Hepatocyte (in vitro differentiated cells): ENCODE data around the gene RAN. TPM values are rescaled to one million over a fixed set of nuclear protein-coding genes. Genes with fewer than 3 reads are reported as not detected.

Source experiments
- DNase-seq: peaks from one replicate; pipeline ENCODE4 v3.0.0-alpha.2; 2016; ENCODE audit warnings: low spot score
- H2AFZ ChIP-seq: fragments of 200-600 bp; sonication (generic); 2 replicates; pipeline ENCODE4 v1.6.0; 2016; ENCODE audit warnings: antibody characterized with exemption, mild to moderate bottlenecking
- H3K27ac ChIP-seq: fragments of 200-600 bp; sonication (generic); 2 replicates; pipeline ENCODE4 v1.5.1; 2016; ENCODE audit warnings: mild to moderate bottlenecking
- H3K27me3 ChIP-seq: fragments of 200-600 bp; sonication (generic); 2 replicates; pipeline ENCODE4 v1.6.1; 2016
- H3K36me3 ChIP-seq: fragments of 200-600 bp; sonication (generic); replicated peaks from 2 replicates; pipeline ENCODE4 v1.5.1; 2016; ENCODE audit warnings: low read depth; ENCODE audit not compliant: insufficient read depth
- H3K4me1 ChIP-seq: fragments of 200-600 bp; sonication (generic); 2 replicates; pipeline ENCODE4 v1.5.1; 2016; ENCODE audit warnings: mild to moderate bottlenecking, moderate library complexity; ENCODE audit not compliant: insufficient read depth
- H3K4me2 ChIP-seq: fragments of 200-600 bp; sonication (generic); 2 replicates; pipeline ENCODE4 v1.6.0; 2016
- H3K4me3 ChIP-seq: fragments of 200-600 bp; sonication (generic); 2 replicates; pipeline ENCODE4 v1.5.1; 2016; ENCODE audit warnings: mild to moderate bottlenecking
- H3K79me2 ChIP-seq: fragments of 200-600 bp; sonication (generic); 2 replicates; pipeline ENCODE4 v1.6.0; 2017; ENCODE audit warnings: mild to moderate bottlenecking
- H3K9me2 ChIP-seq: fragments of 200-600 bp; sonication (generic); replicated peaks from 2 replicates; pipeline ENCODE4 v1.6.0; 2017; ENCODE audit warnings: mild to moderate bottlenecking; ENCODE audit not compliant: insufficient read depth
- H3K9me3 ChIP-seq: fragments of 200-600 bp; sonication (generic); 2 replicates; pipeline ENCODE4 v1.5.1; 2016; ENCODE audit warnings: low read depth, mild to moderate bottlenecking
- H4K20me1 ChIP-seq: fragments of 200-600 bp; sonication (generic); 2 replicates; pipeline ENCODE4 v1.6.0; 2016; ENCODE audit warnings: mild to moderate bottlenecking; ENCODE audit not compliant: insufficient read depth, poor library complexity, severe bottlenecking
- CTCF ChIP-seq: fragments of 200-600 bp; sonication (generic); IDR thresholded peaks from 2 replicates; pipeline ENCODE4 v1.5.1; 2016; ENCODE audit warnings: antibody characterized with exemption, mild to moderate bottlenecking; ENCODE audit not compliant: poor library complexity
- EZH2 ChIP-seq: fragments of 200-600 bp; sonication (generic); IDR thresholded peaks from 2 replicates; pipeline ENCODE4 v1.6.1; 2016; ENCODE audit warnings: antibody characterized with exemption, mild to moderate bottlenecking, borderline replicate concordance
- EZH2phosphoT487 ChIP-seq: fragments of 200-600 bp; sonication (generic); IDR thresholded peaks from one replicate; pipeline ENCODE4 v1.6.1; 2018; ENCODE audit warnings: antibody characterized with exemption, mild to moderate bottlenecking, low read depth, moderate library complexity; ENCODE audit not compliant: unreplicated experiment, severe bottlenecking
- WGBS: methylation state at CpG from one replicate; pipeline ENCODE4 v1.1.6; 2016; ENCODE audit warnings: low lambda C conversion rate; ENCODE audit errors: missing lambda C conversion rate; 5-methylcytosine and 5-hydroxymethylcytosine counted together
- polyA plus RNA-seq: library from polyadenylated mRNA; unstranded; fragments of >200 nt; fragmentation: Nextera tagmentation; extraction: Ambion mirVana; gene quantifications from 2 replicates; pipeline ENCODE4 v1.2.1, GENCODE V29; 2016
- total RNA-seq: library from RNA; depleted of rRNA; stranded (reverse); fragments of >200 nt; gene quantifications from 2 replicates; pipeline ENCODE4 v1.2.3, GENCODE V29; 2014

The RAN gene
- total and polyA plus RNA-seq, 2 experiments from 2014 or later, result 300 to 673 TPM

GRCh38 chr12:130868412-130868811 lies 3.5 kb upstream of the RAN start:
- Histone ChIP-seq H3K4me2 (no peak overlapping the region), H3K27me3 (no peaks in the 10 kb centered on the region)

GRCh38 chr12:130870442-130871285 lies 1.2 kb upstream of the RAN start:
- Histone ChIP-seq H3K79me2 (peaks cover 30% of the 10 kb centered on the region), H3K4me1 (peaks cover 6% of the 10 kb centered on the region), H3K4me2 (peak overlapping the region; percentile 93), H3K9me3 (no peaks in the 10 kb centered on the region), H4K20me1 (peaks cover 28% of the 10 kb centered on the region), H3K9me2 (no peaks in the 10 kb centered on the region), H3K27me3 (no peaks in the 10 kb centered on the region), H3K27ac (peak overlapping the region; percentile 95), H3K4me3 (peak overlapping the region; percentile 43), H2AFZ (peak overlapping the region; percentile 84), H3K36me3 (peaks cover 5% of the 10 kb centered on the region)
- WGBS, result 53% methylated on average over 31 of the region's 31 CpGs
- DNase-seq, result peak; percentile 88
- no peak for TF ChIP-seq EZH2
- TF ChIP-seq CTCF, result peak; percentile 34

More at GRCh38 chr12:130868412-130868811, 3.5 kb upstream of the RAN start:
- 68% methylated on average over 4 of the region's 4 CpGs for WGBS
- H3K79me2 ChIP-seq, result peaks cover 11% of the 10 kb centered on the region
- no peak overlapping the region for H2AFZ ChIP-seq
- peaks cover 9% of the 10 kb centered on the region for H4K20me1 ChIP-seq
- no peaks in the 10 kb centered on the region for H3K36me3 ChIP-seq
- DNase-seq, result no peak
- H3K27ac ChIP-seq, result no peak overlapping the region
- no peak overlapping the region for H3K4me3 ChIP-seq
- TF ChIP-seq EZH2, result no peak
- no peak for TF ChIP-seq EZH2phosphoT487
- TF ChIP-seq CTCF, result no peak
- no peaks in the 10 kb centered on the region for H3K9me3 ChIP-seq
- H3K9me2 ChIP-seq, result no peaks in the 10 kb centered on the region
- peaks cover 6% of the 10 kb centered on the region for H3K4me1 ChIP-seq

GRCh38 chr12:130872179-130873096 lies 572 bp downstream of the RAN start:
- no peaks in the 10 kb centered on the region for H3K9me2 ChIP-seq
- peak overlapping the region; percentile 91 for H3K4me2 ChIP-seq
- TF ChIP-seq EZH2phosphoT487, result no peak
- no peak for TF ChIP-seq CTCF
- no peak for TF ChIP-seq EZH2
- peak overlapping the region; percentile 97 for H3K27ac ChIP-seq
- H3K4me1 ChIP-seq, result peaks cover 6% of the 10 kb centered on the region
- H3K79me2 ChIP-seq, result peaks cover 30% of the 10 kb centered on the region
- no peaks in the 10 kb centered on the region for H3K9me3 ChIP-seq
- peak; percentile 77 for DNase-seq
- peak overlapping the region; percentile 32 for H2AFZ ChIP-seq
- WGBS, result 2% methylated on average over 37 of the region's 79 CpGs
- peak overlapping the region; percentile 78 for H3K4me3 ChIP-seq
- peaks cover 5% of the 10 kb centered on the region for H3K36me3 ChIP-seq
- peaks cover 31% of the 10 kb centered on the region for H4K20me1 ChIP-seq
- H3K27me3 ChIP-seq, result no peaks in the 10 kb centered on the region
